Gastrocnemius medialis (tissue), 4 donors: ENCODE measurements around the gene MYO15A. TPM values are rescaled to one million over a fixed set of nuclear protein-coding genes. Genes with fewer than 3 reads are reported as not detected.

Experiments
- ATAC-seq, 2 donors: fragments of 150-250 bp; one replicate each; pipeline ENCODE4 v1.9.1; 2016
- DNase-seq, 2 donors: peaks; one replicate each; pipeline ENCODE4 v3.0.0-alpha.2; 2019
- H3K27ac ChIP-seq, 4 donors: fragments of 200-600 bp; sonication (generic); 1 replicate in 1 of 4; 2 replicates in 3 of 4; pipeline ENCODE4 v1.5.1; 2016 to 2018; ENCODE audit warnings: mild to moderate bottlenecking in 2 of 4, moderate library complexity in 1 of 4
- H3K27me3 ChIP-seq, 3 donors: fragments of 200-600 bp; sonication (generic) in 2 of 3; 1 replicate in 1 of 3; 2 replicates in 2 of 3; pipeline versions ENCODE4 v1.5.1 to v1.6.0; 2016 to 2019; ENCODE audit warnings: mild to moderate bottlenecking in 1 of 3, moderate library complexity in 1 of 3
- H3K36me3 ChIP-seq, 2 donors: fragments of 200-600 bp; sonication (generic) in 1 of 2; one replicate each; pipeline ENCODE4 v1.5.1; 2017 to 2018
- H3K4me1 ChIP-seq, 2 donors: fragments of 200-600 bp; sonication (generic) in 1 of 2; one replicate each; pipeline ENCODE4 v1.5.1; 2016 to 2017; ENCODE audit warnings: mild to moderate bottlenecking in 2 of 2
- H3K4me3 ChIP-seq, 4 donors: fragments of 200-600 bp; sonication (generic) in 3 of 4; 1 replicate in 1 of 4; 2 replicates in 3 of 4; pipeline ENCODE4 v1.5.1; 2016 to 2019; ENCODE audit warnings: mild to moderate bottlenecking in 2 of 4
- H3K9me3 ChIP-seq, 3 donors: fragments of 200-600 bp; sonication (generic) in 2 of 3; 1 replicate in 1 of 3; 2 replicates in 2 of 3; pipeline ENCODE4 v1.5.1; 2016 to 2019
- CTCF ChIP-seq, 5 experiments: fragments of 450-650 bp in 3 of 5; fragments of 200-600 bp in 2 of 5; sonication (generic) in 2 of 5; IDR thresholded peaks in 4 of 5; conservative IDR thresholded peaks in 1 of 5; 1 replicate in 4 of 5; 2 replicates in 1 of 5; pipeline ENCODE4 v1.5.1; 2016 to 2019; ENCODE audit warnings: antibody characterized with exemption in 5 of 5, mild to moderate bottlenecking in 3 of 5, moderate library complexity in 3 of 5
- POLR2A ChIP-seq, 2 donors: fragments of 450-650 bp; IDR thresholded peaks; one replicate each; pipeline ENCODE4 v1.6.1; 2017; ENCODE audit warnings: antibody characterized with exemption in 2 of 2, mild to moderate bottlenecking in 2 of 2, moderate library complexity in 2 of 2
- in situ Hi-C, 4 donors: fragments of 200-750 bp; cut with MboI; loops; one replicate each; pipeline versions ENCODE4 v1.15.0 to v1.8.0; 2017; ENCODE audit warnings: low sequenced_read_pairs in 4 of 4
- intact Hi-C: fragments of 100-400 bp; cut with DNase I; formaldehyde crosslinking; loops from one replicate; pipeline ENCODE4 v1.15.1; 2023; ENCODE audit warnings: low total_unique reads
- total RNA-seq, 4 donors: library from RNA; depleted of rRNA; stranded (reverse); fragments of >200 nt; gene quantifications; one replicate each; pipeline versions ENCODE4 v1.1.0 to v1.2.3, GENCODE V29; 2016

The MYO15A gene
- total RNA-seq, 4 donors from 2014 or later: 0.04 to 0.70 (median 0.31) TPM; not detected in 1

- H3K4me1 ChIP-seq: peaks cover 16 to 17% of the 10 kb centered on the region in 2 donors
- no peak for ATAC-seq
- peak overlapping the region; percentile 32 to 65 (median 62) for H3K27ac ChIP-seq
Measured at GRCh38 chr17:18226284-18226945, 117.9 kb downstream of the MYO15A start.

GRCh38 chr17:18227635-18228034, 119.1 kb downstream of the MYO15A start:
- no peak for DNase-seq
- no peak for ATAC-seq
- intact Hi-C loops: no loop called here
- H3K27me3 ChIP-seq: no peaks in the 10 kb centered on the region
- in situ Hi-C loops: loop anchor here in 1 of 4 donors (10.0 kb wide), 1 partner anchor 87 kb away; the partner anchor contains the start of genes SMCR8 and TOP3A
- no peaks in the 10 kb centered on the region for H3K9me3 ChIP-seq
- no peak for TF ChIP-seq POLR2A (IDR thresholded peaks at IDR 0.05)
- TF ChIP-seq CTCF (IDR thresholded peaks at IDR 0.05 in 4 of 5, conservative IDR thresholded peaks at IDR 0.05 in 1 of 5): no peak
- H3K4me1 ChIP-seq: peaks cover 16 to 17% of the 10 kb centered on the region in 2 donors
- H3K4me3 ChIP-seq: no peak overlapping the region
- no peaks in the 10 kb centered on the region for H3K36me3 ChIP-seq
- H3K27ac ChIP-seq: no peak overlapping the region

More at GRCh38 chr17:18226284-18226945, 117.9 kb downstream of the MYO15A start:
- H3K27me3 ChIP-seq: no peaks in the 10 kb centered on the region
- peak overlapping the region; percentile 48 to 78 (median 62) for H3K4me3 ChIP-seq
- TF ChIP-seq CTCF (IDR thresholded peaks at IDR 0.05 in 4 of 5, conservative IDR thresholded peaks at IDR 0.05 in 1 of 5): no peak
- no peak for TF ChIP-seq POLR2A (IDR thresholded peaks at IDR 0.05)
- no peak for DNase-seq
- no peaks in the 10 kb centered on the region for H3K9me3 ChIP-seq
- H3K36me3 ChIP-seq: no peaks in the 10 kb centered on the region
- intact Hi-C loops (no loop called here), in situ Hi-C loops (loop anchor here in 1 of 4 donors (10.0 kb wide), 1 partner anchor 88 kb away; the partner anchor contains the start of genes SMCR8 and TOP3A)

GRCh38 chr17:18228176-18228682, 119.7 kb downstream of the MYO15A start:
- Histone ChIP-seq H3K4me3 (no peak overlapping the region), H3K27ac (no peak overlapping the region), H3K27me3 (no peaks in the 10 kb centered on the region), H3K36me3 (no peaks in the 10 kb centered on the region), H3K9me3 (no peaks in the 10 kb centered on the region), H3K4me1 (peaks cover 16 to 17% of the 10 kb centered on the region in 2 donors)
- intact Hi-C loops: no loop called here
- TF ChIP-seq CTCF (IDR thresholded peaks at IDR 0.05 in 4 of 5, conservative IDR thresholded peaks at IDR 0.05 in 1 of 5): no peak
- TF ChIP-seq POLR2A (IDR thresholded peaks at IDR 0.05): no peak
- in situ Hi-C loops: loop anchor here in 1 of 4 donors (10.0 kb wide), 1 partner anchor 87 kb away; the partner anchor contains the start of genes SMCR8 and TOP3A
- ATAC-seq (no peak), DNase-seq (no peak)

GRCh38 chr17:18229254-18229653, 120.7 kb downstream of the MYO15A start:
- ATAC-seq (no peak), DNase-seq (no peak)
- TF ChIP-seq POLR2A (IDR thresholded peaks at IDR 0.05): no peak
- TF ChIP-seq CTCF (IDR thresholded peaks at IDR 0.05 in 4 of 5, conservative IDR thresholded peaks at IDR 0.05 in 1 of 5): no peak
- Histone ChIP-seq H3K4me1 (peaks cover 16% of the 10 kb centered on the region in 2 donors), H3K27me3 (no peaks in the 10 kb centered on the region), H3K27ac (no peak overlapping the region), H3K36me3 (peaks cover 0 to 3% of the 10 kb centered on the region in 2 donors), H3K4me3 (no peak overlapping the region), H3K9me3 (no peaks in the 10 kb centered on the region)
- in situ Hi-C loops (loop anchor here in 1 of 4 donors (10.0 kb wide), 1 partner anchor 86 kb away; the partner anchor contains the start of genes SMCR8 and TOP3A), intact Hi-C loops (no loop called here)

Other genes starting within 250 kb of the MYO15A start
- gene TOM1L2, start 136.4 kb upstream of the MYO15A start, total RNA-seq: 10 to 100 TPM; 55.7 to 97.1 (median 73.3) TPM
- gene DRC3, start 135.9 kb upstream of the MYO15A start, total RNA-seq: under 1 TPM; 0.05 to 0.81 (median 0.28) TPM
- 10 to 100 TPM; 12.6 to 19.9 (median 16.2) TPM for gene ATPAF2, start 69.6 kb upstream of the MYO15A start, total RNA-seq
- 10 to 100 TPM; 40.1 to 46.4 (median 41.4) TPM for gene GID4, start 69.3 kb upstream of the MYO15A start, total RNA-seq
- 10 to 100 TPM; 34.7 to 52.3 (median 37.4) TPM for gene DRG2, start 20.8 kb upstream of the MYO15A start, total RNA-seq
- 100 to 1,000 TPM; 188 to 271 (median 224) TPM for gene ALKBH5, start 75.1 kb downstream of the MYO15A start, total RNA-seq
- 10 to 100 TPM in 3 of 4 donors, 1 to 10 TPM in 1; 9.7 to 21.0 (median 15.7) TPM for gene LLGL1, start 116.9 kb downstream of the MYO15A start, total RNA-seq
- gene FLII, start 150.0 kb downstream of the MYO15A start, total RNA-seq: 100 to 1,000 TPM; 600 to 752 (median 681) TPM
- gene MIEF2, start 151.9 kb downstream of the MYO15A start, total RNA-seq: 10 to 100 TPM; 19.3 to 45.2 (median 34.3) TPM
- gene TOP3A, start 206.2 kb downstream of the MYO15A start, total RNA-seq: 10 to 100 TPM; 17.7 to 62.4 (median 22.1) TPM
- 10 to 100 TPM in 2 of 4 donors, 1 to 10 TPM in 2; 9.2 to 15.7 (median 12.4) TPM for gene SMCR8, start 206.5 kb downstream of the MYO15A start, total RNA-seq